ENCODE data around the gene RASL12. TPM values are rescaled to one million over a fixed set of nuclear protein-coding genes. Genes with fewer than 3 reads are reported as not detected.

The RASL12 gene
- total and polyA plus RNA-seq, 3 donors from 2014 or later = 43.9 to 75.2 (median 64.7) TPM

DNA sequence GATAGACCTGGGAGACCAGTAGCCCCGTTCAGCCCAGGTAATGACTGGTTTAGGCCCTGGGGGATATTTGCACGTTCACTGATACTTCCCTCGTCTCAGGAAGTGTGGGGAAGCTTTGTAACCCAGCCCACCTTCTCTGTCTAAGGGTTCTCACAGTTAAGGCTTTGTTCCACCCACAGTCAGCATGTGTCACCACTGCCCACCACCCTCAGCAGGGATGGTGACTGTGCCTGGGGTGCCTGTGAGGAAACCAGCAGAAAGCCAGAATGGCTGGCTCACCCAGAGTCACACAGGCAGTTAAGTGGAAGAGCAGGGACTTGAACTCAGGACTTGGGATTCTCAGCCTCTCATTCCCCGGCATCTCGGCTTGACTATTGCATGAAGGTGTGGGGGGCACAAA is 14.0 kb upstream of the RASL12 start:
- TF ChIP-seq, protein P1, sequence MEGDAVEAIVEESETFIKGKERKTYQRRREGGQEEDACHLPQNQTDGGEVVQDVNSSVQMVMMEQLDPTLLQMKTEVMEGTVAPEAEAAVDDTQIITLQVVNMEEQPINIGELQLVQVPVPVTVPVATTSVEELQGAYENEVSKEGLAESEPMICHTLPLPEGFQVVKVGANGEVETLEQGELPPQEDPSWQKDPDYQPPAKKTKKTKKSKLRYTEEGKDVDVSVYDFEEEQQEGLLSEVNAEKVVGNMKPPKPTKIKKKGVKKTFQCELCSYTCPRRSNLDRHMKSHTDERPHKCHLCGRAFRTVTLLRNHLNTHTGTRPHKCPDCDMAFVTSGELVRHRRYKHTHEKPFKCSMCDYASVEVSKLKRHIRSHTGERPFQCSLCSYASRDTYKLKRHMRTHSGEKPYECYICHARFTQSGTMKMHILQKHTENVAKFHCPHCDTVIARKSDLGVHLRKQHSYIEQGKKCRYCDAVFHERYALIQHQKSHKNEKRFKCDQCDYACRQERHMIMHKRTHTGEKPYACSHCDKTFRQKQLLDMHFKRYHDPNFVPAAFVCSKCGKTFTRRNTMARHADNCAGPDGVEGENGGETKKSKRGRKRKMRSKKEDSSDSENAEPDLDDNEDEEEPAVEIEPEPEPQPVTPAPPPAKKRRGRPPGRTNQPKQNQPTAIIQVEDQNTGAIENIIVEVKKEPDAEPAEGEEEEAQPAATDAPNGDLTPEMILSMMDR (IDR thresholded peaks at IDR 0.05) = no peak
- TF ChIP-seq POLR2A (IDR thresholded peaks at IDR 0.05) = no peak
- H3K27ac ChIP-seq = no peak overlapping the region
- no peak overlapping the region for H3K4me3 ChIP-seq
- H3K9me3 ChIP-seq = no peaks in the 10 kb centered on the region
- no peak for DNase-seq
- intact Hi-C loops (cut with DNase I; ENCODE audit: low total_unique reads) = loop anchor here (10.0 kb wide), 1 partner anchor 47 kb away; no protein-coding TSS in a partner anchor
- H3K27me3 ChIP-seq = no peaks in the 10 kb centered on the region
- WGBS, 2 donors = 82 to 86% methylated on average over 5 of the region's 5 CpGs
- H3K4me1 ChIP-seq = peaks cover 21% of the 10 kb centered on the region
- H3K36me3 ChIP-seq (ENCODE audit: low read depth, missing control alignments) = no peaks in the 10 kb centered on the region

DNA sequence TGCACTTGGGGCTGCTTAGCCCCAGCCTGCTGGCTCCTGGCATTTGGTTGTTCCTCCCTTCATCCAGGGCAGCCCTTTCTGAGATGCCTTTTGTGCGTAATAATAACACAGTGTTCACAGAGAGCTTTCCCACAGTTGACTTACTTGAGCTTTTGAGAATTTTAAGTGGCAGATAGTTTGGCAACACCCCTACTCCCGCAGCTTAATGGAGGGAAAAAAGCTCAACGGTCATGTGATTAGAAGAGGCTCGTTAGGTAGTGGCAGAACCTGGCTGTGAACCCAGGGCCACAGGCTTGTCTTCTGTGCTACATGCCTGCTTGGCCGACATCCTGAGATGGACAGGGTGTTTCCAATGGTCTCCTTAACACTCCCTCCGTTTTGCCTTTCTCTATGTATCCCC is 13.5 kb upstream of the RASL12 start:
- Histone ChIP-seq H3K36me3 (ENCODE audit: low read depth, missing control alignments) (no peaks in the 10 kb centered on the region), H3K27ac (no peak overlapping the region), H3K4me3 (no peak overlapping the region), H3K9me3 (no peaks in the 10 kb centered on the region), H3K27me3 (no peaks in the 10 kb centered on the region), H3K4me1 (peaks cover 19% of the 10 kb centered on the region)
- intact Hi-C loops (cut with DNase I; ENCODE audit: low total_unique reads) = loop anchor here (10.0 kb wide), 1 partner anchor 46 kb away; no protein-coding TSS in a partner anchor
- DNase-seq = no peak
- 50 to 76% methylated on average over 6 of the region's 6 CpGs for WGBS, 2 donors
- TF ChIP-seq POLR2A (IDR thresholded peaks at IDR 0.05) = no peak
- TF ChIP-seq, protein P1 (IDR thresholded peaks at IDR 0.05) = no peak

DNA sequence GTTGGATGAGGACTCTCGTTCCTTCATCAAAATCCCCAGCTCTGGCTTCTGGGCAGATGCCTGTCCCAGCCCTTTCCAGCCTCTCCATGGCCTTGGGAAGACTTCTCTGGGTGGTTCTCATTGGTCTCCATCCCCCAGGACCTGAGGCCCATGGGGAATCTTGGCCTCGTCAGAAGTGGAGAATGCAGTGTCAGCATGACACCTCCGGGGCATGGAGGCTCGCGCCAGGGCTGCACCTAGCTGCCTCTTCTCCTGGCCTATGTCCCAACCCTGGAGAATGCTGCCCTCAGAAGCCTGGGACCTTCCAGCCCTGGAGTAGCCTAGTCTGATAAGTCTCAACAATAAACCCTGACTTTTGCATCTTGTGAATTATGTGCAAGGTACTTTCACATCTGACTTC is 11.8 kb upstream of the RASL12 start:
- intact Hi-C loops (cut with DNase I; ENCODE audit: low total_unique reads) = no loop called here
- no peak for DNase-seq
- Histone ChIP-seq H3K36me3 (ENCODE audit: low read depth, missing control alignments) (no peaks in the 10 kb centered on the region), H3K4me1 (peaks cover 20% of the 10 kb centered on the region), H3K27me3 (no peaks in the 10 kb centered on the region), H3K9me3 (no peaks in the 10 kb centered on the region), H3K27ac (no peak overlapping the region), H3K4me3 (no peak overlapping the region)
- TF ChIP-seq POLR2A (IDR thresholded peaks at IDR 0.05) = no peak
- TF ChIP-seq, protein P1 (IDR thresholded peaks at IDR 0.05) = no peak
- WGBS, 2 donors = 75 to 90% methylated on average over 5 of the region's 5 CpGs

DNA sequence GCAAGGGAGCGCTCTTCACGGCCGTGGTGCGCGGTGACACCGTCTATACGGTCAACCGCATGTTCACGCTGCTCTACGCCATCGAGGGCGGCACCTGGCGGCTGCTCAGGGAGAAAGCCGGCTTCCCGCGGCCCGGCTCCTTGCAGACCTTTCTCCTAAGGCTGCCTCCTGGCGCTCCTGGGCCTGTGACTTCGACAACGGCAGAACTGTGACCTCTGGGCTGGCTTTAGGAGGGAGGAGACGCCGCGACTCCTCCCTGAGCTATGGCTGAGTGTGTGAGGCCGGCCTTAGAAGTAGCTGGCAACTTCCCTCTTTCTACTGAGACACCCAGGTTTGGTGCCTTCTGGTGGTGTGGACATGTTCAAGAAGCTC is 10.2 kb upstream of the RASL12 start:
- TF ChIP-seq, protein P1 (IDR thresholded peaks at IDR 0.05) = peak in 2 of 3 experiments; percentile 10 to 23
- no peak for TF ChIP-seq POLR2A (IDR thresholded peaks at IDR 0.05)
- Histone ChIP-seq H3K4me1 (peaks cover 13% of the 10 kb centered on the region), H3K27ac (peak overlapping the region in 1 of 2 donors; percentile 43), H3K9me3 (no peaks in the 10 kb centered on the region), H3K4me3 (peak overlapping the region; percentile 39 to 56), H3K27me3 (no peaks in the 10 kb centered on the region), H3K36me3 (ENCODE audit: low read depth, missing control alignments) (no peaks in the 10 kb centered on the region)
- DNase-seq = no peak
- intact Hi-C loops (cut with DNase I; ENCODE audit: low total_unique reads) = no loop called here
- 27 to 52% methylated on average over 3 to 24 of the region's 24 CpGs for WGBS, 2 donors

DNA sequence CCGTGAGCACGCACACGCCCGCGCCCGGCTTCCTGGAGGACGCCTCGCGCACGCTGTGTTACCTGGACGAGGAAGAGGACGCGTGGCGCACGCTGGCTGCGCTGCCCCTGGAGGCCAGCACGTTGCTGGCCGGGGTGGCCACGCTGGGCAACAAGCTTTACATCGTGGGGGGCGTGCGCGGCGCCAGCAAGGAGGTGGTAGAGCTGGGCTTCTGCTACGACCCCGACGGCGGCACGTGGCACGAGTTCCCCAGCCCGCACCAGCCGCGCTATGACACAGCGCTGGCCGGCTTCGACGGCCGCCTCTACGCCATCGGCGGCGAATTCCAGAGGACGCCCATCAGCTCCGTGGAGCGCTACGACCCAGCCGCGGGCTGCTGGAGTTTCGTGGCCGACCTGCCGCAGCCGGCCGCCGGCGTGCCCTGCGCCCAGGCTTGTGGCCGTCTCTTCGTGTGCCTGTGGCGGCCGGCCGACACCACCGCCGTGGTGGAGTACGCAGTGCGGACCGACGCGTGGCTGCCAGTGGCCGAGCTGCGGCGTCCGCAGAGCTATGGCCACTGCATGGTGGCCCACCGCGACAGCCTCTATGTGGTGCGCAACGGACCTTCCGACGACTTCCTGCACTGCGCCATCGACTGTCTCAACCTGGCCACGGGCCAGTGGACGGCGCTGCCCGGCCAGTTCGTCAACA is 9.6 kb upstream of the RASL12 start:
- no peaks in the 10 kb centered on the region for H3K27me3 ChIP-seq
- no peak for DNase-seq
- peak overlapping the region; percentile 39 to 56 for H3K4me3 ChIP-seq
- H3K27ac ChIP-seq = peak overlapping the region in 1 of 2 donors; percentile 43
- TF ChIP-seq, protein P1 (IDR thresholded peaks at IDR 0.05) = no peak
- TF ChIP-seq POLR2A (IDR thresholded peaks at IDR 0.05) = no peak
- H3K4me1 ChIP-seq = peaks cover 9% of the 10 kb centered on the region
- no peaks in the 10 kb centered on the region for H3K9me3 ChIP-seq
- H3K36me3 ChIP-seq (ENCODE audit: low read depth, missing control alignments) = no peaks in the 10 kb centered on the region
- 55 to 80% methylated on average over 13 to 81 of the region's 85 CpGs for WGBS, 2 donors
- intact Hi-C loops (cut with DNase I; ENCODE audit: low total_unique reads) = no loop called here
